GM12874 (cell line): ENCODE data around the gene SMIM45.

Experiments
- TF ChIP-seq, protein P1 (sequence below): IDR thresholded peaks from 2 replicates; pipeline ENCODE4 v1.5.1; 2011; ENCODE audit warnings: low read depth, mild to moderate bottlenecking, control low read depth, low read length, moderate library complexity; ENCODE audit not compliant: insufficient read depth

The SMIM45 gene

DNA sequence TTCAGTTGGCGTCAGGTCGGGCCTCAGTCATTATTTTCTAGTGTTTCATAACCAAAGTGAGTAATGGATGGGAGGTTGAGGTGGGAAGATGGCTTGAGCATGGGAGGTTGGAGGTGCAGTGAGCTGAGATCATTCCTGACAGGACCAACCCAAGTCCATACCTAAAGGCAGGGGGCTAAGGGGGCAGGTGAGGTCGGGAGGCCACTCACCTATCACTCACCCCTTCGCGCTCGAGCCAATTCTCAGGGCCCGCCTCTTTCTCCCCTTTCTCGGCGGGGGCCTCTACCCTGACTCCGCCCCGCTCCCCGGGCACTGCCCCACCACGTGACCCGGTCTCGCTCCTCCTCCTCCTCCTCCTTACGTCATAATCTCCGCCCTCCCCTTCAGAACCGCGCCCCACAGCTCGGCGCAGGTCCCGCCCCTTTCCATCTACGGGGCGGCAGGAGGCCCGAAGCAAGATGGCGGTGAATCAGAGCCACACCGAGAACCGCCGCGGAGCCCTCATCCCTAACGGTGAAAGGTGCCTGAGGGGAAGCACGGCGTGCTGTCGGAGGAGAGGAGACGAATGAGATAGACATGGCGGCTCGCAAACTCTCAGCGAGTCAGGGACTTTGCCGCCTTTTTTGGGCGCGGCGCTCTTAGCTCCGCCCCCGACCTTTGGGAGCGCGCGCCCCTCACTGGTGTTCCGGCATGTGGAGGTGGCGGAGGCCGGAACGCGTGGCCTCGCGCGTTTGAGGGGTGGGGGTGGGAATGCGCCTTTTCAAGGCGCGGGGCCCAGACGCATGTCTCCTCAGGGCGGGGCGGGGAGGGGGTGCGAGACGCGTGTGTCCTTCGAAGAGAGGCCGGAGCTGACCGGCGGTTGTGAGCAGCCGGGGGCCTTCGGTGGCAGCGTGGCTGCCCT lies 46.7 kb downstream of the SMIM45 start, which contains the start of gene WBP2NL:
Gene WBP2NL (plus strand): TSS at position 428 of the 901 bp plus-strand sequence. CDS start 31 bp downstream, at position 459.
- TF ChIP-seq, protein P1, sequence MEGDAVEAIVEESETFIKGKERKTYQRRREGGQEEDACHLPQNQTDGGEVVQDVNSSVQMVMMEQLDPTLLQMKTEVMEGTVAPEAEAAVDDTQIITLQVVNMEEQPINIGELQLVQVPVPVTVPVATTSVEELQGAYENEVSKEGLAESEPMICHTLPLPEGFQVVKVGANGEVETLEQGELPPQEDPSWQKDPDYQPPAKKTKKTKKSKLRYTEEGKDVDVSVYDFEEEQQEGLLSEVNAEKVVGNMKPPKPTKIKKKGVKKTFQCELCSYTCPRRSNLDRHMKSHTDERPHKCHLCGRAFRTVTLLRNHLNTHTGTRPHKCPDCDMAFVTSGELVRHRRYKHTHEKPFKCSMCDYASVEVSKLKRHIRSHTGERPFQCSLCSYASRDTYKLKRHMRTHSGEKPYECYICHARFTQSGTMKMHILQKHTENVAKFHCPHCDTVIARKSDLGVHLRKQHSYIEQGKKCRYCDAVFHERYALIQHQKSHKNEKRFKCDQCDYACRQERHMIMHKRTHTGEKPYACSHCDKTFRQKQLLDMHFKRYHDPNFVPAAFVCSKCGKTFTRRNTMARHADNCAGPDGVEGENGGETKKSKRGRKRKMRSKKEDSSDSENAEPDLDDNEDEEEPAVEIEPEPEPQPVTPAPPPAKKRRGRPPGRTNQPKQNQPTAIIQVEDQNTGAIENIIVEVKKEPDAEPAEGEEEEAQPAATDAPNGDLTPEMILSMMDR = no peak

DNA sequence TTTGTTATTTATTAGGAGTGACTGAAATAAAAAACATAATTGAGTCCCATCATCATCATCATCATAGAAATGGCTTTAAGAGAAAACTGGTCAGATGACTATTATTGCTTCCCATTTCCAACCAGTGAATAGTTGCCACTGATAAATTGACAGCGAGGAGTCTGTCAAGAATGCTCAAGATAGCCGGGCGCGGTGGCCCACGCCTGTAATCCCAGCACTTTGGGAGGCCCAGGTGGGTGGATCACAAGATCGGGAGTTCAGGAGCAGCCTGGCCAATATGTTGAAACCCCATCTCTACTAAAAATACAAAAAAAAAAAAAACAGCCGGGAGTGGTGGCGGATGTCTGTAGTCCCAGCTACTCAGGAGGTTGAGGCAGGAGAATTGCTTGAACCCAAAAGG lies 48.5 kb downstream of the SMIM45 start:
- TF ChIP-seq, protein P1 = no peak

DNA sequence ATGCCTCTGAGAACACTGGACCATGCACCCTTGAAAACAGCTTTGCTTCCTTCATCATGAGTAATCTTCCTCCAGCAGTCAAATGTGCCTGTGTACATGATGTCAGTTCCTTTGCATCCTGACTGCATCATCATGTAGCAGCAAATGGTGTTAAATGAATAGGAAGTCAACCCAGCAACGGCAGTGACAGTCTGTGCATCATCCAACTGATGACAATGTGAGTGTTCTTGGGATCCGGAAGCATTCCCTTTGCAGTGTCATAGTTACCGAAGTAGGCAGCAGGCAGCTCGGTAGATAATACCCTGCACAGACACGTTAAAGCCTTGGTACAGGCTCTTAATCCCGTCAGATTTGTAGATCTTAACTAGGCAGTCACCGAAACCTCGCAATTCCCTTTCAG lies 49.2 kb downstream of the SMIM45 start:
- TF ChIP-seq, protein P1 = no peak

DNA sequence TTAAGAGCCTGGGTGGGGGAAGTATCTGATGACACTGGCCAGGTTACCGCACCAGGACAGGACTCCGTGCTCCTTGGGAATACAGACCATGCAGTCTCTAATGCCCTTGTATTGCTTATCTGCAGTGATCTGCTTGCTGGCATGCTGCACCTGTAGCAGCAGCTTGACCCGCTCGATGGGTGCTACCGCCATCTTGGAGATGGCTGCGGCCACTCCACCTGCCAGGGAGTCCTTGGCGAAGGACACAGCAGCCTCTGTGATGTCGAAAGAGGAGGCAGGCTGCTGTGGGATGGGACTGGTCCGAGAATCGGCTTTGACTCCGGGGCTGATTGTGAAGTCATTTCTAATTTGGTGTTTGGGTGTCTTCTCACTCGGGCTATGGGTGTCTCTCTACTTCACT lies 49.8 kb downstream of the SMIM45 start:
- TF ChIP-seq, protein P1 = no peak

DNA sequence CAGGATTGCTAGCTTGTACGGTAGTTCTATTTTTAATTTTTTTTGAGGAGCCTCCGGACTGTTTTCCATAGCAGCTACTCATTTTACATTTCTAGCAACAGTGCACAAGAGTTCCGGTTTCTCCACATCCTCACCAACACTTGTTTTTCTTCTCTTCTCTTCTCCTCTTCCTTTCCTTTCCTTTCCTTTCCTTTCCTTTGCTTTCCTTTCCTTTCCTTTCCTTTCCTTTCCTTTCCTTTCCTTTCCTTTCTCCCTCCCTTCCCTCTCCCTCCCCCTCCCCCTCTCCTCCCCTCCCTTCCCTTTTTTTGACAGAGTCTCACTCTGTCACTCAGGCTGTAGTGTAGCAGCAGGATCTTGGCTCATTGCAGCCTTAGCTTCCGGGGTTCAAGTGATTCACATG lies 56.0 kb downstream of the SMIM45 start:
- TF ChIP-seq, protein P1 = no peak
